ENCODE results near the gene DNAJA3. TPM values are rescaled to one million over a fixed set of nuclear protein-coding genes. Genes with fewer than 3 reads are reported as not detected.

DNAJA3 gene
- total and polyA plus RNA-seq, 2 of the 4 experiments (the other 2 are of a cell fraction): 38.0 to 40.2 TPM

DNA sequence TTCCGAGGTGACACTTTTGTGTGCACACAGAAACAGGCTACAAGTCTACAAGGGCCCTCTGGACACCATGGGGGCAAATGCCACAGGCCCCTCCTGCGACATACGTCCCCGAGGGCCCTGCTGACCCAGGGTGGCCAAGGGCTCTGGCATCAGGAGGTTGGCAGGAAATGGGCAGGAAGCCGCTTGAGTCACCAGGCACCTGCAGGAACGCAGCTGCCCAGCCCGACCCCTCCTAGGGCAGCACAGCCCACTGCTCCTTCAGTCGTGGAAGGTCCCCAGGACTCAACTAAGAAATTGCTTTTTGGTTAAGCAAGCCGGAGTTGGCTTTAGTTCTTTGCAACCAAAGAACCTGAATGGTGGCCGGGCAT lies 17.4 kb upstream of the DNAJA3 start:
- H4K5ac ChIP-seq (ENCODE audit: low read depth, low read length): no peak overlapping the region
- H3K23ac ChIP-seq (ENCODE audit: low read depth, low read length): 0 out of 2 replicates have a peak overlapping the region, but pooled peaks have one; percentile 33
- POLR2A ChIA-PET (ENCODE audit: unreplicated experiment): no interaction called here
- H4K91ac ChIP-seq (ENCODE audit: insufficient read depth, low read depth, low read length): peak overlapping the region; percentile 73; the same call in 1 of the 2 replicates
- no peak for ATAC-seq (ENCODE audit: low read depth)
- H3K9ac ChIP-seq (ENCODE audit: low read depth, low read length): no peak overlapping the region
- in situ Hi-C loops (cut with MboI; ENCODE audit: low sequenced_read_pairs) (no loop called here), dilution Hi-C loops (cut with HindIII; ENCODE audit: low sequenced_read_pairs, unreplicated experiment) (no loop called here), intact Hi-C loops (cut with micrococcal nuclease) (no loop called here)
- H3K9me3 ChIP-seq (ENCODE audit: control insufficient read depth, insufficient read depth, low read length): no peaks in the 10 kb centered on the region
- peaks cover 34% of the 10 kb centered on the region for H3K4me1 ChIP-seq (ENCODE audit: control insufficient read depth, insufficient read depth, low read length)
- peak overlapping the region; percentile 27; the same call in 1 of the 2 replicates for H2BK20ac ChIP-seq (ENCODE audit: low read depth, low read length)
- peak overlapping the region; percentile 52; the same call in 1 of the 2 replicates for H2BK120ac ChIP-seq (ENCODE audit: low read depth, low read length)
- H3K14ac ChIP-seq (replicated peaks; ENCODE audit: low read depth, low read length): no peak overlapping the region
- H3K9me1 ChIP-seq (ENCODE audit: insufficient read depth, low read length): peaks cover 22% of the 10 kb centered on the region
- CTCF ChIA-PET: no interaction called here
- peak overlapping the region; percentile 88 for H2AK5ac ChIP-seq (ENCODE audit: low read depth, low read length)
- no peak overlapping the region for H2BK15ac ChIP-seq (ENCODE audit: low read depth, low read length)
- peak overlapping the region; percentile 2 for H2AFZ ChIP-seq (replicated peaks; ENCODE audit: low read length, poor library complexity)
- peak overlapping the region; percentile 67 for H2AK9ac ChIP-seq (replicated peaks; ENCODE audit: low read depth, low read length, poor library complexity)
- peaks cover 16 to 51% of the 10 kb centered on the region in 2 experiments; a peak in 2 of 4 replicates for H3K79me1 ChIP-seq (ENCODE audit: low read depth in 1 of 2, low read length in 2 of 2)
- no peaks in the 10 kb centered on the region for H3K27me3 ChIP-seq (ENCODE audit: control insufficient read depth, insufficient read depth, low read length)
- no peak overlapping the region for H3K56ac ChIP-seq (ENCODE audit: extremely low read depth, insufficient read depth, low read length)
- DNase-seq: no peak
- H3K18ac ChIP-seq (ENCODE audit: low read depth, low read length): peak overlapping the region; percentile 4; the same call in 1 of the 2 replicates
- peak overlapping the region; percentile 9; the same call in 1 of the 2 replicates for H3K27ac ChIP-seq (ENCODE audit: insufficient read depth, low read length)
- peak overlapping the region; percentile 87 for H2BK5ac ChIP-seq (ENCODE audit: low read depth, low read length, poor library complexity, severe bottlenecking)
- WGBS, 2 experiments (ENCODE audit: extremely low coverage in 2 of 2, insufficient read length in 1 of 2): 70% methylated on average over 8 of the region's 10 CpGs; no CpG with 5 or more reads in 1 of the 2 experiments
- peaks cover 24% of the 10 kb centered on the region for H3K36me3 ChIP-seq (ENCODE audit: control insufficient read depth, insufficient read depth, low read length)
- H3K4me2 ChIP-seq (ENCODE audit: low read depth, low read length): 0 out of 2 replicates have a peak overlapping the region, but pooled peaks have one; percentile 1
- H4K8ac ChIP-seq (ENCODE audit: low read depth in 2 of 2, low read length in 2 of 2): peak overlapping the region in 1 of 2 experiments; percentile 29; a peak in 1 of 4 replicates
- H3K4me3 ChIP-seq (ENCODE audit: insufficient read depth, low read depth, low read length): no peak overlapping the region
- H4K20me1 ChIP-seq (ENCODE audit: insufficient read depth, low read length): peaks cover 56% of the 10 kb centered on the region
- BruUV-seq (replicated peaks): no TSS peak
- peak overlapping the region; percentile 88; the same call in 1 of the 2 replicates for H3K4ac ChIP-seq (ENCODE audit: low read depth, low read length)
- no peak for TF ChIP-seq MAZ (IDR thresholded peaks at IDR 0.05; ENCODE audit: borderline replicate concordance, low read depth, low read length)
- no peak for TF ChIP-seq POLR2A (IDR thresholded peaks at IDR 0.05; ENCODE audit: low read depth, low read length)
- no peak for TF ChIP-seq RCOR1 (IDR thresholded peaks at IDR 0.05; ENCODE audit: insufficient replicate concordance, low read length)
- no peak for TF ChIP-seq CEBPB (IDR thresholded peaks at IDR 0.05; ENCODE audit: low read depth, low read length)
- TF ChIP-seq, protein P1, sequence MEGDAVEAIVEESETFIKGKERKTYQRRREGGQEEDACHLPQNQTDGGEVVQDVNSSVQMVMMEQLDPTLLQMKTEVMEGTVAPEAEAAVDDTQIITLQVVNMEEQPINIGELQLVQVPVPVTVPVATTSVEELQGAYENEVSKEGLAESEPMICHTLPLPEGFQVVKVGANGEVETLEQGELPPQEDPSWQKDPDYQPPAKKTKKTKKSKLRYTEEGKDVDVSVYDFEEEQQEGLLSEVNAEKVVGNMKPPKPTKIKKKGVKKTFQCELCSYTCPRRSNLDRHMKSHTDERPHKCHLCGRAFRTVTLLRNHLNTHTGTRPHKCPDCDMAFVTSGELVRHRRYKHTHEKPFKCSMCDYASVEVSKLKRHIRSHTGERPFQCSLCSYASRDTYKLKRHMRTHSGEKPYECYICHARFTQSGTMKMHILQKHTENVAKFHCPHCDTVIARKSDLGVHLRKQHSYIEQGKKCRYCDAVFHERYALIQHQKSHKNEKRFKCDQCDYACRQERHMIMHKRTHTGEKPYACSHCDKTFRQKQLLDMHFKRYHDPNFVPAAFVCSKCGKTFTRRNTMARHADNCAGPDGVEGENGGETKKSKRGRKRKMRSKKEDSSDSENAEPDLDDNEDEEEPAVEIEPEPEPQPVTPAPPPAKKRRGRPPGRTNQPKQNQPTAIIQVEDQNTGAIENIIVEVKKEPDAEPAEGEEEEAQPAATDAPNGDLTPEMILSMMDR (conservative IDR thresholded peaks at IDR 0.05; ENCODE audit: low read depth, low read length): no peak
- no peak for TF ChIP-seq RAD21 (IDR thresholded peaks at IDR 0.05; ENCODE audit: low read length)
- no peak for TF ChIP-seq MAFK (IDR thresholded peaks at IDR 0.05; ENCODE audit: low read depth, low read length)
- no peak for TF ChIP-seq BHLHE40 (IDR thresholded peaks at IDR 0.05; ENCODE audit: low read depth, low read length)
- no peak for TF ChIP-seq RFX5 (IDR thresholded peaks at IDR 0.05; ENCODE audit: low read depth, low read length)
- no peak for TF ChIP-seq SMC3 (IDR thresholded peaks at IDR 0.05; ENCODE audit: low read depth, low read length)
- TF ChIP-seq, protein P2, sequence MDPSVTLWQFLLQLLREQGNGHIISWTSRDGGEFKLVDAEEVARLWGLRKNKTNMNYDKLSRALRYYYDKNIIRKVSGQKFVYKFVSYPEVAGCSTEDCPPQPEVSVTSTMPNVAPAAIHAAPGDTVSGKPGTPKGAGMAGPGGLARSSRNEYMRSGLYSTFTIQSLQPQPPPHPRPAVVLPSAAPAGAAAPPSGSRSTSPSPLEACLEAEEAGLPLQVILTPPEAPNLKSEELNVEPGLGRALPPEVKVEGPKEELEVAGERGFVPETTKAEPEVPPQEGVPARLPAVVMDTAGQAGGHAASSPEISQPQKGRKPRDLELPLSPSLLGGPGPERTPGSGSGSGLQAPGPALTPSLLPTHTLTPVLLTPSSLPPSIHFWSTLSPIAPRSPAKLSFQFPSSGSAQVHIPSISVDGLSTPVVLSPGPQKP (IDR thresholded peaks at IDR 0.05; ENCODE audit: borderline replicate concordance, low read depth, low read length): no peak
- no peak for TF ChIP-seq FOS (IDR thresholded peaks at IDR 0.05; ENCODE audit: low read depth, low read length)
- no peak for TF ChIP-seq MXI1 (IDR thresholded peaks at IDR 0.05; ENCODE audit: borderline replicate concordance, low read depth, low read length)
- TF ChIP-seq CHD1 (IDR thresholded peaks at IDR 0.05; ENCODE audit: low read depth, low read length): no peak
